ENCODE measurements around the gene GIPC1. TPM values are rescaled to one million over a fixed set of nuclear protein-coding genes. Genes with fewer than 3 reads are reported as not detected.
A peak's percentile ranks its signal among the peaks of the same experiment; 100 is the strongest.

Gene GIPC1
- polyA plus RNA-seq, 3 donors: 4.0 to 6.2 (median 4.8) TPM

DNA sequence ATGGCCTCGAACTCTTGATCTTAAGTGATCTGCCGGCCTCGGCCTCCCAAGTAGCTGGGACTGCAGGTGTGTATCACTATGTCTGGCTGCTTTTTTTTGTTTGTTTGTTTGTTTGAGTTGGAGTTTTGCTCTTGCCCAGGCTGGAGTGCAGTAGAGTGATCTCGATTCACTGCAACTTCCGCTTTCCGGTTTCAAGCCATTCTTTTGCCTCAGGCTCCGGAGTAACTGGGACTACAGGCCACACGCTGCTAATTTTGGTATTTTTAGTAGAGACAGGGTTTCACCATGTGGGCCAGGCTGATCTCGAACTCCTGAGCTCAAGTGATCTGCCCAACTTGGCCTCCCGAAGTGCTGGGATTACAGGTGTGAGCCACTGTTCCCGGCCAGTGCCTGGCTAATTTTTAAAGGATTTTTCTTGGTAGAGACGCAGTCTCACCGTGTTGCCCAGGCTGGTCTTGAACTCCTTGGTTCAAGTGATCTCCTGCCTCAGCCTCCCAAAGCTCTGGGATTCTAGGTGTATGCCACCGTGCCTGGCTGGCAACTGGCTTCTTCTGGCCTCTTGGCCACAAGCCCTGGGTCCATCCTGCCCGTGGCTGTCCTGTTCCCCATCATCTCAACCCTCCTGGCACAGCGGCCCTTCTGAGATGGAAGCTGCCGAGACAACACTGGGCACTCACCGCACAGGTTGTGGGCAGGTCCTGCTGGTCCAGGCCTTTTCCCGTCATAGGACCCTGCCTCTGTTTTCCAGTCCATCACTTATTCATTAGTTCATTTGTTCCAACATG, 45.0 kb upstream of the GIPC1 start:
- Histone ChIP-seq H2AFZ (ENCODE audit: insufficient read depth, low read depth, low read length, poor library complexity, severe bottlenecking) (no peak overlapping the region), H3K4me3 (replicated peaks in 1 of 3; ENCODE audit: low read depth in 2 of 3, low read length in 3 of 3) (no peak overlapping the region), H3K4me2 (replicated peaks; ENCODE audit: extremely low read depth, low read length, poor library complexity, severe bottlenecking) (no peak overlapping the region), H3K27ac (ENCODE audit: low read depth in 1 of 2, low read length in 2 of 2) (no peak overlapping the region), H4K20me1 (ENCODE audit: insufficient read depth, low read length) (peaks cover 5% of the 10 kb centered on the region), H3K9ac (ENCODE audit: insufficient read depth, low read length, poor library complexity, severe bottlenecking) (no peak overlapping the region), H3K79me2 (ENCODE audit: insufficient read depth, low read length) (peaks cover 57% of the 10 kb centered on the region), H3K9me3 (replicated peaks in 1 of 2; ENCODE audit: control insufficient read depth in 1 of 2, insufficient read depth in 1 of 2, low read length in 2 of 2) (no peaks in the 10 kb centered on the region), H3K27me3 (ENCODE audit: control insufficient read depth in 2 of 2, insufficient read depth in 2 of 2, low read length in 2 of 2) (no peaks in the 10 kb centered on the region), H3K36me3 (replicated peaks in 1 of 2; ENCODE audit: control insufficient read depth in 1 of 2, insufficient read depth in 2 of 2, low read length in 2 of 2) (no peaks in the 10 kb centered on the region), H3K4me1 (ENCODE audit: control insufficient read depth in 1 of 2, insufficient read depth in 2 of 2, low read length in 2 of 2) (peaks cover 4 to 6% of the 10 kb centered on the region in 2 donors)
- H3K27me3 Mint-ChIP-seq (ENCODE audit: low read depth in 3 of 3): peaks cover 0 to 3% (median 2%) of the 10 kb centered on the region in 3 donors
- H3K27ac Mint-ChIP-seq: peak overlapping the region in 4 of 7 donors; percentile 13 to 65 (median 38)
- H3K9me3 Mint-ChIP-seq: no peaks in the 10 kb centered on the region
- intact Hi-C loops (cut with micrococcal nuclease): no loop called here
- TF ChIP-seq, protein P1, sequence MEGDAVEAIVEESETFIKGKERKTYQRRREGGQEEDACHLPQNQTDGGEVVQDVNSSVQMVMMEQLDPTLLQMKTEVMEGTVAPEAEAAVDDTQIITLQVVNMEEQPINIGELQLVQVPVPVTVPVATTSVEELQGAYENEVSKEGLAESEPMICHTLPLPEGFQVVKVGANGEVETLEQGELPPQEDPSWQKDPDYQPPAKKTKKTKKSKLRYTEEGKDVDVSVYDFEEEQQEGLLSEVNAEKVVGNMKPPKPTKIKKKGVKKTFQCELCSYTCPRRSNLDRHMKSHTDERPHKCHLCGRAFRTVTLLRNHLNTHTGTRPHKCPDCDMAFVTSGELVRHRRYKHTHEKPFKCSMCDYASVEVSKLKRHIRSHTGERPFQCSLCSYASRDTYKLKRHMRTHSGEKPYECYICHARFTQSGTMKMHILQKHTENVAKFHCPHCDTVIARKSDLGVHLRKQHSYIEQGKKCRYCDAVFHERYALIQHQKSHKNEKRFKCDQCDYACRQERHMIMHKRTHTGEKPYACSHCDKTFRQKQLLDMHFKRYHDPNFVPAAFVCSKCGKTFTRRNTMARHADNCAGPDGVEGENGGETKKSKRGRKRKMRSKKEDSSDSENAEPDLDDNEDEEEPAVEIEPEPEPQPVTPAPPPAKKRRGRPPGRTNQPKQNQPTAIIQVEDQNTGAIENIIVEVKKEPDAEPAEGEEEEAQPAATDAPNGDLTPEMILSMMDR (IDR thresholded peaks at IDR 0.05): no peak
- H3K4me3 Mint-ChIP-seq: no peak overlapping the region
- no peak for DNase-seq
- WGBS (ENCODE audit: insufficient coverage): 97% methylated on average over 16 of the region's 19 CpGs
- H3K36me3 Mint-ChIP-seq: peaks cover 9 to 16% of the 10 kb centered on the region in 2 donors
- peaks cover 18% of the 10 kb centered on the region for H3K4me1 Mint-ChIP-seq

DNA sequence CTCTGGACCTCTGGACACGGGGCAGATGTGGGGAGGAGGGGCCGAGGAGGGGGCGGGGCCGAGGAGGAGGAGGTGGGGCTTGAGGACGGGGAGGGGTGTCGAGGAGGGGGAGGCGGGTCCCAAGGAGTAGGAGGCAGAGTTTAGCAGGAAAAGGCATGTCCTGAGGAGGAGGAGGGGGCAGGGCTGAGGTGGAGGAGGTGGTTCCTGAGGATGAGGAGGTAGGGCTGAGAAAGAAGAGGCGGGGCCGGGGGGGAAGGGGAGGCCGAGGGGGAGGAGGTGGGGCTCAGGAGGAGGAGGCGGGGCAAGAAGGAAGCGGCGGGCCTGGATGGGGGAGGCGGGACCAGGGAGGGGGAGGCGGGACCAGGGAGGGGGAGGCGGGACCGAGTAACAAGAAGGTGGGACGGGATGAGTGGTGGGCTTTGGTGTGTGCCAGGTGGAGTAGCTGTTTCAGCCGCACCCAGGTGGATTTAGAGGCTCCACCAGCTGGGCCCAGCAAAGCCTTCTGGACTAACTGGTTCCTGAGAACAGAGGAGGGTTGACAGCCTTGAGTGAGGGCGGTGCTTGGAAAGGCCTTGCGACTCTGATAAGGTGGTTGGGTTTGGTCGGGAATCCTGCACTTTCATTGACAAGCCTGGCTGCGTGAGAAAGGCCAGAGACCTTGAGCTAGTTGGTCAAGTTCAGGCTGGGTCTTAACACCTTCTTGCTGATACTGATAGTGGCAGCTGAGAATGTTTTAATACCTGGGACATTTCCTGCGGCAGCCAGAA, 41.2 kb upstream of the GIPC1 start:
- H3K4me1 ChIP-seq (ENCODE audit: control insufficient read depth in 1 of 2, insufficient read depth in 2 of 2, low read length in 2 of 2): peaks cover 10 to 12% of the 10 kb centered on the region in 2 donors
- 50% methylated on average over 14 of the region's 24 CpGs for WGBS (ENCODE audit: insufficient coverage)
- Mint-ChIP-seq H3K36me3 (peaks cover 12 to 15% of the 10 kb centered on the region in 2 donors), H3K4me3 (peak overlapping the region; percentile 51 to 67), H3K27me3 (ENCODE audit: low read depth in 3 of 3) (peaks cover 0 to 2% (median 0%) of the 10 kb centered on the region in 3 donors), H3K9me3 (peaks cover 0 to 2% (median 0%) of the 10 kb centered on the region in 7 donors), H3K4me1 (peaks cover 18% of the 10 kb centered on the region), H3K27ac (peak overlapping the region in 1 of 7 donors; percentile 53)
- H3K27me3 ChIP-seq (ENCODE audit: control insufficient read depth in 2 of 2, insufficient read depth in 2 of 2, low read length in 2 of 2): no peaks in the 10 kb centered on the region
- peaks cover 5% of the 10 kb centered on the region for H4K20me1 ChIP-seq (ENCODE audit: insufficient read depth, low read length)
- no peaks in the 10 kb centered on the region for H3K9me3 ChIP-seq (replicated peaks in 1 of 2; ENCODE audit: control insufficient read depth in 1 of 2, insufficient read depth in 1 of 2, low read length in 2 of 2)
- no peak overlapping the region for H3K9ac ChIP-seq (ENCODE audit: insufficient read depth, low read length, poor library complexity, severe bottlenecking)
- H3K4me3 ChIP-seq (replicated peaks in 1 of 3; ENCODE audit: low read depth in 2 of 3, low read length in 3 of 3): peak overlapping the region in 1 of 3 experiments; percentile 45
- DNase-seq: peak in 1 of 3 donors; percentile 27
- H2AFZ ChIP-seq (ENCODE audit: insufficient read depth, low read depth, low read length, poor library complexity, severe bottlenecking): no peak overlapping the region
- H3K27ac ChIP-seq (ENCODE audit: low read depth in 1 of 2, low read length in 2 of 2): no peak overlapping the region
- H3K36me3 ChIP-seq (replicated peaks in 1 of 2; ENCODE audit: control insufficient read depth in 1 of 2, insufficient read depth in 2 of 2, low read length in 2 of 2): peaks cover 0 to 2% of the 10 kb centered on the region in 2 donors
- intact Hi-C loops (cut with micrococcal nuclease): no loop called here
- peak overlapping the region; percentile 51 for H3K4me2 ChIP-seq (replicated peaks; ENCODE audit: extremely low read depth, low read length, poor library complexity, severe bottlenecking)
- TF ChIP-seq, protein P1 (IDR thresholded peaks at IDR 0.05): no peak
- peaks cover 58% of the 10 kb centered on the region for H3K79me2 ChIP-seq (ENCODE audit: insufficient read depth, low read length)

All from CD14-positive monocyte (primary cell).